Measurements from ENCODE around the gene SYNDIG1. TPM values are rescaled to one million over a fixed set of nuclear protein-coding genes. Genes with fewer than 3 reads are reported as not detected.

SYNDIG1 gene
- total and polyA plus RNA-seq, 5 donors: 26.3 to 38.6 (median 34.6) TPM

GRCh38 chr20:24588725-24589340 is 119.4 kb downstream of the SYNDIG1 start:
- no peak overlapping the region for H3K27ac ChIP-seq (ENCODE audit: low read length)
- no peak overlapping the region for H3K4me3 ChIP-seq (ENCODE audit: low read length)
- no peaks in the 10 kb centered on the region for H3K9me3 ChIP-seq (ENCODE audit: control insufficient read depth, low read length)
- H3K4me1 ChIP-seq (ENCODE audit: control insufficient read depth, insufficient read depth, low read length): no peaks in the 10 kb centered on the region
- ATAC-seq (no peak), DNase-seq (no peak)
- no peaks in the 10 kb centered on the region for H3K27me3 ChIP-seq (ENCODE audit: control insufficient read depth, insufficient read depth)
- WGBS: 90% methylated on average over 4 of the region's 4 CpGs
- intact Hi-C loops (cut with DNase I): no loop called here

- DNase-seq: no peak
- no peaks in the 10 kb centered on the region for H3K27me3 ChIP-seq (ENCODE audit: control insufficient read depth, insufficient read depth)
- intact Hi-C loops (cut with DNase I): no loop called here
- H3K4me3 ChIP-seq (ENCODE audit: low read length): no peak overlapping the region
- WGBS: 86% methylated on average over 4 of the region's 4 CpGs
- no peaks in the 10 kb centered on the region for H3K4me1 ChIP-seq (ENCODE audit: control insufficient read depth, insufficient read depth, low read length)
- no peaks in the 10 kb centered on the region for H3K9me3 ChIP-seq (ENCODE audit: control insufficient read depth, low read length)
- ATAC-seq: no peak
- H3K27ac ChIP-seq (ENCODE audit: low read length): no peak overlapping the region
These were observed 120.0 kb downstream of the SYNDIG1 start for GRCh38 chr20:24589381-24589780.

- WGBS: 75% methylated on average over 13 of the region's 13 CpGs
- Histone ChIP-seq H3K27ac (ENCODE audit: low read length) (no peak overlapping the region), H3K27me3 (ENCODE audit: control insufficient read depth, insufficient read depth) (no peaks in the 10 kb centered on the region), H3K4me1 (ENCODE audit: control insufficient read depth, insufficient read depth, low read length) (no peaks in the 10 kb centered on the region), H3K4me3 (ENCODE audit: low read length) (no peak overlapping the region), H3K9me3 (ENCODE audit: control insufficient read depth, low read length) (no peaks in the 10 kb centered on the region)
- no peak for ATAC-seq
- no peak for DNase-seq
- intact Hi-C loops (cut with DNase I): no loop called here
These were observed 120.4 kb downstream of the SYNDIG1 start for GRCh38 chr20:24589815-24590177.

DNA sequence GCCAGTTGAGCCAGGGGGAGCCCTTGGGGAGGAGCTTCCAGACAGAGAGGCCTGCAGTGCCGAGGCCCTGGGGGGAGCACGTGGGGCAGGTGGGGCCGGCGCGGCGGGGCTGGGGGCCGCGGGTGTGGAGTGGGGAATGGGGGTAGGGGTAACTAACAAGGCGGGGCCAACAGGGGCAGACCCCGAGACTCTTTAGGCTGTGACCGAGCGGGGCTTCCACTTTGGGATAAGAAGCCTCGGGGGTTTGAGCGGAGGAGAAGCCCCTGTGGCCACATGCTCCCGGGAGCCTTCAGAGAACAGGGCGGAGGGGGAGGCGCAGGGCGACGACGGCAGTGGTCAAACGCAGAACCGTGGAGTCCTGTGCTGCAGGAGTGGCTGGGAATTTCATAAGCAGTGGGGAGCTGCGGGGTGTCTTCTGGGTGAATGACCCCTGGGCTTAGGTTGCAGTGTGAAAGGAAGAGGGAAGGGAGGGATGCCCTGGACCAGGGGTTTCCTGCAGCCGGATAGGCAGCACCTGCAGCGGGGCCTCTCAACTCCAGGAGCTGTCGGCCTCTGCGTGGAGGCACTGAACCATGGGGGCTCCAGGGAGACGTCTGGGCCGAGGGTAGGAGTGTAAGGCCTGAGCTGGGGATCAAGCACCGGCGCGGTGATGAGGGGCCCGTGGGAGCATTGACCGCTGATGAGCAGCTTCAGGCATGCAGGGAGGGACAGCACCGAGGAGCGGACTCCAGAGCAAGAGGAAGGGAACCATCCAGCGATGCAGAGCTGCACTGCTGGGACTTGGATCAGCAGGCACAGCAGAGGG is 121.0 kb downstream of the SYNDIG1 start:
- DNase-seq: no peak
- H3K9me3 ChIP-seq (ENCODE audit: control insufficient read depth, low read length): no peaks in the 10 kb centered on the region
- intact Hi-C loops (cut with DNase I): no loop called here
- H3K27me3 ChIP-seq (ENCODE audit: control insufficient read depth, insufficient read depth): no peaks in the 10 kb centered on the region
- no peak overlapping the region for H3K27ac ChIP-seq (ENCODE audit: low read length)
- WGBS: 85% methylated on average over 37 of the region's 37 CpGs
- no peaks in the 10 kb centered on the region for H3K4me1 ChIP-seq (ENCODE audit: control insufficient read depth, insufficient read depth, low read length)
- H3K4me3 ChIP-seq (ENCODE audit: low read length): no peak overlapping the region
- no peak for ATAC-seq

DNA sequence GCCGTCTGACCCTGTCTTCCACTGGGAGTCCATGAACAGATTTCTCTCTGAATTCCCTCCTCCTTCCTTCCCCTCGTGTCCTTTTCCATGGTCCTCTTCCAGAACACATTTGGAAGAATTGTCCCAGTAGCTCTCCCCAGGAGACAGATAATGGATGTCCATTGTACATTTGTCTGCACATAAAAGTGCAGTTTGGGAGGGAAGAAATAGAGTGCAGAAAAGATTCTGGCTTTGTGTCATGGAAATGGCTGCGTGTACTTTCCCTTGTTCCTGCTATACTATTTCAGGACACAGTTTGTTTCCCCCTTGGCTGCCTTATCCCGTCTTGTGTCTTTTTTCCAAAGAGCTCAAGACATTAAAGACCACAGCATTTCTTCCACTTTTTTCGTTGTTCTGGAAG is 127.6 kb downstream of the SYNDIG1 start:
- Histone ChIP-seq H3K9me3 (ENCODE audit: control insufficient read depth, low read length) (no peaks in the 10 kb centered on the region), H3K27ac (ENCODE audit: low read length) (no peak overlapping the region), H3K27me3 (ENCODE audit: control insufficient read depth, insufficient read depth) (no peaks in the 10 kb centered on the region), H3K4me3 (ENCODE audit: low read length) (no peak overlapping the region), H3K4me1 (ENCODE audit: control insufficient read depth, insufficient read depth, low read length) (no peaks in the 10 kb centered on the region)
- intact Hi-C loops (cut with DNase I): no loop called here
- ATAC-seq (no peak), DNase-seq (no peak)
- WGBS: 61% methylated on average over 5 of the region's 5 CpGs

GRCh38 chr20:24598346-24598745 is 128.9 kb downstream of the SYNDIG1 start:
- 71% methylated on average over 2 of the region's 2 CpGs for WGBS
- no peaks in the 10 kb centered on the region for H3K9me3 ChIP-seq (ENCODE audit: control insufficient read depth, low read length)
- no peak overlapping the region for H3K4me3 ChIP-seq (ENCODE audit: low read length)
- ATAC-seq: no peak
- H3K27me3 ChIP-seq (ENCODE audit: control insufficient read depth, insufficient read depth): no peaks in the 10 kb centered on the region
- no peaks in the 10 kb centered on the region for H3K4me1 ChIP-seq (ENCODE audit: control insufficient read depth, insufficient read depth, low read length)
- intact Hi-C loops (cut with DNase I): no loop called here
- no peak for DNase-seq
- H3K27ac ChIP-seq (ENCODE audit: low read length): no peak overlapping the region

GRCh38 chr20:24598996-24599395 is 129.6 kb downstream of the SYNDIG1 start:
- H3K4me3 ChIP-seq (ENCODE audit: low read length): no peak overlapping the region
- intact Hi-C loops (cut with DNase I): no loop called here

DNA sequence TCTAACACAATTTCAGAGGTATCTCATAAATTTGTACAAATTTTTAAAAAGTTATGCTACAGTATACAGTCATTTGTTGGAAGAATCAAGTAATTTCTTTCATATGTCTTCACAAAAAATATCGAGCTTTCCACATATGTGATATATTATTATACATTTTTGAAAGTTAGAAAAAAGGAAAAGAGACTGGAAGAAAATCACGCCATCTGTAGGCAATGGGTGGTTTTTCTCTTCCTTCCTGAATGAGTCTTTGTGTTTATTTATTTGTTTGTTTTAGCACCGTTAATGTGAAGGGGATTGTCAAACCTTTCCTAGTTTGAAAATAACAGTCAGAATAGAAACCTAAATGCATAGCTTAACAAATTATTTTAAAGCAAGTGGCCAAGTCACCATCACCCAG is 130.6 kb downstream of the SYNDIG1 start:
- Histone ChIP-seq H3K4me1 (ENCODE audit: control insufficient read depth, insufficient read depth, low read length) (no peaks in the 10 kb centered on the region), H3K9me3 (ENCODE audit: control insufficient read depth, low read length) (no peaks in the 10 kb centered on the region), H3K27me3 (ENCODE audit: control insufficient read depth, insufficient read depth) (no peaks in the 10 kb centered on the region), H3K4me3 (ENCODE audit: low read length) (no peak overlapping the region), H3K27ac (ENCODE audit: low read length) (no peak overlapping the region)
- intact Hi-C loops (cut with DNase I): loop anchor here in 1 of 4 donors (10.0 kb wide), 1 partner anchor 1075 kb away; no protein-coding TSS in a partner anchor
- DNase-seq (no peak), ATAC-seq (no peak)
- 77% methylated on average over 3 of the region's 3 CpGs for WGBS

More at GRCh38 chr20:24598996-24599395, 129.6 kb downstream of the SYNDIG1 start:
- Histone ChIP-seq H3K27me3 (ENCODE audit: control insufficient read depth, insufficient read depth) (no peaks in the 10 kb centered on the region), H3K27ac (ENCODE audit: low read length) (no peak overlapping the region), H3K9me3 (ENCODE audit: control insufficient read depth, low read length) (no peaks in the 10 kb centered on the region), H3K4me1 (ENCODE audit: control insufficient read depth, insufficient read depth, low read length) (no peaks in the 10 kb centered on the region)
- ATAC-seq (no peak), DNase-seq (no peak)

GRCh38 chr20:24603454-24603853 is 134.0 kb downstream of the SYNDIG1 start:
- WGBS: 93% methylated on average over 8 of the region's 8 CpGs

GRCh38 chr20:24604966-24605665 is 135.7 kb downstream of the SYNDIG1 start:
- H3K9me3 ChIP-seq (ENCODE audit: control insufficient read depth, low read length): no peaks in the 10 kb centered on the region
- ATAC-seq (no peak), DNase-seq (no peak)
- H3K27ac ChIP-seq (ENCODE audit: low read length): no peak overlapping the region
- no peaks in the 10 kb centered on the region for H3K4me1 ChIP-seq (ENCODE audit: control insufficient read depth, insufficient read depth, low read length)
- no peaks in the 10 kb centered on the region for H3K27me3 ChIP-seq (ENCODE audit: control insufficient read depth, insufficient read depth)
- 88% methylated on average over 4 of the region's 4 CpGs for WGBS
- H3K4me3 ChIP-seq (ENCODE audit: low read length): no peak overlapping the region
- intact Hi-C loops (cut with DNase I): loop anchor here in 1 of 4 donors (10.0 kb wide), 1 partner anchor 1080 kb away; no protein-coding TSS in a partner anchor

More at GRCh38 chr20:24603454-24603853, 134.0 kb downstream of the SYNDIG1 start:
- DNase-seq (no peak), ATAC-seq (no peak)
- Histone ChIP-seq H3K27me3 (ENCODE audit: control insufficient read depth, insufficient read depth) (no peaks in the 10 kb centered on the region), H3K9me3 (ENCODE audit: control insufficient read depth, low read length) (no peaks in the 10 kb centered on the region), H3K4me1 (ENCODE audit: control insufficient read depth, insufficient read depth, low read length) (no peaks in the 10 kb centered on the region), H3K4me3 (ENCODE audit: low read length) (no peak overlapping the region), H3K27ac (ENCODE audit: low read length) (no peak overlapping the region)
- intact Hi-C loops (cut with DNase I): loop anchor here in 1 of 4 donors (10.0 kb wide), 1 partner anchor 1079 kb away; no protein-coding TSS in a partner anchor

- H3K27ac ChIP-seq (ENCODE audit: low read length): no peak overlapping the region
- H3K27me3 ChIP-seq (ENCODE audit: control insufficient read depth, insufficient read depth): no peaks in the 10 kb centered on the region
- 92% methylated on average over 4 of the region's 4 CpGs for WGBS
- H3K4me3 ChIP-seq (ENCODE audit: low read length): no peak overlapping the region
- no peaks in the 10 kb centered on the region for H3K9me3 ChIP-seq (ENCODE audit: control insufficient read depth, low read length)
- intact Hi-C loops (cut with DNase I): loop anchor here in 1 of 4 donors (10.0 kb wide), 1 partner anchor 1081 kb away; no protein-coding TSS in a partner anchor
- H3K4me1 ChIP-seq (ENCODE audit: control insufficient read depth, insufficient read depth, low read length): no peaks in the 10 kb centered on the region
- ATAC-seq (no peak), DNase-seq (no peak)
These were observed 136.6 kb downstream of the SYNDIG1 start for GRCh38 chr20:24605937-24606455.

Data from right cardiac atrium (tissue), 5 donors.